HL-60 (cell line): ENCODE data around the gene ETFA.

Experiments used
- CTCF ChIP-seq: IDR thresholded peaks from one replicate; pipeline ENCODE4 v1.5.1; 2011; ENCODE audit warnings: low read length, control low read depth, inconsistent platforms; ENCODE audit not compliant: insufficient read depth
- POLR2AphosphoS5 ChIP-seq: IDR thresholded peaks from 2 replicates; pipeline ENCODE4 v1.6.1; 2012; ENCODE audit warnings: low read depth

DNA sequence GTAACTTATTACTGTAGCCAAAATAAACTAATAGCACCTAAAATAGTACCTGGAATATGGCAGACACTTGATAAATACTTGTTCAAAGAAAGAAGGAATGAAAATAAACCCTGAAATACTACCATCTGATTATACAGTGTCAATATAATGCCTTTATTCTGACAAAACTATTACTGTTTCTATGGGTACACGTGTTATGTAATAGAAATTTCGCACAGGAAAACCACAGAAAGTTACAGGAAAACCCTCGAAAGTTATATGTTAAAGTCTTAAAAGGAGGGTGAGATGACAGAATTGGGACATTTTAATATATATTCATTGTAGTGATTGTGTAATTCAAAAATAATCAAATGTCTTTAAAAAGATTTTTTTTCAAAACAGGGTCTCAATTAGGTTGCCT is 28.8 kb downstream of the ETFA start:
- TF ChIP-seq POLR2AphosphoS5 (no peak), CTCF (no peak)
